ENCODE measurements around the gene GRM1.

GRCh38 chr6:146420255-146420654 lies 391.4 kb downstream of the GRM1 start:
- TF ChIP-seq CTCF (conservative IDR thresholded peaks at IDR 0.05 in 1 of 2, IDR thresholded peaks at IDR 0.05 in 1 of 2; ENCODE audit: extremely low read depth in 1 of 2, insufficient read depth in 1 of 2, low read depth in 1 of 2, low read length in 2 of 2) (no peak), EZH2 (IDR thresholded peaks at IDR 0.05; ENCODE audit: borderline replicate concordance, low read length) (no peak)
